Stimulated activated CD8-positive, alpha-beta memory T cell treated with anti-CD3 and anti-CD28 coated beads, Interleukin-7, amount 100 ng/mL, for 24 hours (primary cell): ENCODE measurements around the gene LKAAEAR1.
A peak's percentile ranks its signal among the peaks of the same experiment; 100 is the strongest.

Experiments
- DNase-seq: peaks from one replicate; pipeline ENCODE4 v3.0.0-alpha.2; 2020; ENCODE audit warnings: low read depth

Gene LKAAEAR1

DNA sequence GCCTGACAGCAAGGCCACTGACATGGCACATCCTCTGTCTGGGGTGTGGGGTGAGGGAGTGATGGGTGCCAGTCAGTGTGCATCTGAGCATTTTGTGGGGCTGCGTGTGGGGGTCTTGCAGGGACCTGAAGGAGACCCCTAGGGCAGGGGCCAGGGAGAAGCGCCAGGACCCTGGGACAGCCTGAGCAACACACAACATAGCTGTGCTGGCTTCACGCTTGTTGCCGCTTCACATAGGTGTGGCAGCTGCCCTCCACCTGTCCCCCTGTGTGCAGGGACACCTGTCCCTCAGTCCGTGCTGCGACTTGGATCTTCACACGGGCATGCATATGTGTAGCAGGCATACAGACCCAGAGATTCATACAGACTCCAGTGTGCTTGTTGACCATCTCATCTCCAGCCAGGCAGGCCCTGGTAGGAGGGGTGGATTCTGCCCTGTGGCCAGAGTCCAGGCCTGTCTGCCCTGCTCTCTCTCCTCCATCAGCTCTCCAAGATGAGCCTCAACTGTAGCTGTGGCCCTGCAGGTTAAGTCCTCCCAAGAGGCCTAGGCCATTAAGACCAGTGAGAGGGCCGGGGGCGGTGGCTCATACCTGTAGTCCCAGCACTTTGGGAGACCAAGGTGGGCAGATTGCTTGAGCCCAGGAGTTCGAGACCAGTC lies 26.3 kb upstream of the LKAAEAR1 start:
- no peak for DNase-seq

GRCh38 chr20:64109831-64110391 lies 25.7 kb upstream of the LKAAEAR1 start:
- no peak for DNase-seq

- DNase-seq: no peak
Measured at GRCh38 chr20:64108731-64109681, 24.8 kb upstream of the LKAAEAR1 start.

- no peak for DNase-seq
Measured at GRCh38 chr20:64107736-64108457, 23.7 kb upstream of the LKAAEAR1 start.

- no peak for DNase-seq
Measured at GRCh38 chr20:64106981-64107735, 23.0 kb upstream of the LKAAEAR1 start, which contains the start of gene NPBWR2. Gene NPBWR2, minus strand, starts transcription at chr20:64107565. Its CDS starts 734 bp downstream, at chr20:64106831.

GRCh38 chr20:64106435-64106961 lies 22.3 kb upstream of the LKAAEAR1 start:
- DNase-seq: no peak

DNA sequence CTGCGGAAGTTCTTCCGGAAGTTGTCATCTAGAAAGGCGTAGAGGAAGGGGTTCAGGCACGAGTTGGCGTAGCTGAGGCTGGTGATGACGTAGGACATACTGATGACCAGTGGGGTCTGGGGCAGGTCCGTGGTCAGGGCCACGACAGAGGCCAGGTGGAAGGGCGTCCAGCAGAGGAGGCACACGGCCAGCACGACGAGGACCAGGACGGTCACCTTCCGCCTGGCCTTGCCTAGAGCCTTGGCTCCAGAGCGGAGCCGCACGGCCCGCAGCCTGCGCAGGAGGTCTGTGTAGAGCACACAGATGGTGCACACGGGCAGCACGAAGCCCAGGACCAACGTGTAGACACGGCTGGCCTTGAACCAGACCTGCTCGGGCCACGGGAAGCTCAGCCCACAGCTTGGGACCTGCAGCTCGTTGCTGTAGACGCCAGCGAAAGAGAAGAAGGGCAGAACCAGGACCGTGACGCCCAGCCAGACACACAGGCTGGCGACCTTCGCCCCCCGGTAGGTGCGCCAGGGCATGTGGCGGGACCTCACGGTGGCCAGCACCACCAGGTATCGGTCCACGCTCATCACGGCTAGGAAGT lies 21.7 kb upstream of the LKAAEAR1 start:
- DNase-seq: no peak

DNA sequence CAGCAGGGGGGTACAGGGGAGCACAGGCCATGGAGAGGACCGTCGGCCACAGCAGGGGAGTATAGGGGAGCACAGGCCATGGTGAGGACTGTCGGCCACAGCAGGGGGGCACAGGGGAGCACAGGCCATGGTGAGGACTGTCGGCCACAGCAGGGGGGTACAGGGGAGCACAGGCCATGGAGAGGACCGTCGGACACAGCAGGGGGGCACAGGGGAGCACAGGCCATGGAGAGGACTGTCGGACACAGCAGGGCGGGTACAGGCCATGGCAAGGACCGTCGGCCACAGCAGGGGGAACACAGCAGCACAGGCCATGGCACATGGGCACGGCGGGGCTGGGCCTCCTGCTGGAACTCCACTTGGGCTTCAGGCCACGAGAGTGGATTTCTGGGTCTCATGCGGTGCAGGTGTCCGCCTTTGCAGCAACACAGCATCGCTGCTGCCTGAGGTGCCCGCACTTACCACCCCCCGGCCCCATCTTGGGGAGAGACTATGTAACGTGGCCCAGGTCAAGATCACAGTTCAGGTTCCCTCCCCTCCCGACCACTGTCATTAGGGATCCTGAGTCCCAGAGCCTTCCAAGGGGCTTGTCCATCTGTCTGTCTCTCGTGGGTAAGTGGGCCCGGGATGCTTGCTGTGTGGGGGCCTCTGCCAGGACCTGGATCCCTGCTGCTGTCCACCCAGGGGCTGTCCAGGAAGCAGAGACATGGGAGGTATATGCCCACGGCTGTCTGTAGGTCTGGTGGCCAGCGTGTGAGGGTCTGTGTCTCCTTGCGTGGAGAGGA lies 20.7 kb upstream of the LKAAEAR1 start:
- DNase-seq: no peak

DNA sequence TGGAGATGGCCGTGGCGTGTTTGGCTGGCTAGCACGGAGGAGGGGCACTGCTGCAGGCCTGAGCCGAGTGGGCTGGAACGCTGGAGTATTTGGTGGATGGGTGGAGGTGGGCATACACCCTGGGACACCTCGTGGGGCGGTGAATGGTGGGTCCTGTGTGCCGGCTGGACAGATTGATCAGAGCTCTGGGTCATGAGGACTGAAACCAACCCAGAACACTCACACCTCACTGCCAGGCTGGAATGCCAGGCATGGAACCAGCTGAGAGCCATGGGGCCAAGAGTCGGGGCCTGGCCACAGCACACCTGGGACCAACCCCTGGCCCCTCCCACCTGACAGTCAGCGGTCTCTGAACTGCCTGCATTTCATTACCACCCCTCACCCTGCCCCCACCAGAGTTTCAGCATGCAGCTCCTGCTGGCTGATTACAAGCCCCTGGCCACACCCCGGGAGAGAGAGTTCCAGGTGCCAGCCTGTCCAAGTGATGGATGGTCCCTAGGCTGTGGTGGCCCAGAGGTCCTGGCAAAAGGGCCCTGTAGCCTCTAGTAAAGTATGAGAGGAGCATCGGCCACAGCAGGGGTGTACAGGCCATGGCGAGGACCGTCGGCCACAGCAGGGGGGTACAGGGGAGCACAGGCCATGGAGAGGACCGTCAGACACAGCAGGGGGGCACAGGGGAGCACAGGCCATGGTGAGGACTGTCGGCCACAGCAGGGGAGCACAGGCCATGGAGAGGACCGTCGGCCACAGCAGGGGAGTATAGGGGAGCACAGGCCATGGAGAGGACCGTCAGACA lies 19.9 kb upstream of the LKAAEAR1 start:
- DNase-seq: no peak

- no peak for DNase-seq
Measured at GRCh38 chr20:64102647-64103354, 18.6 kb upstream of the LKAAEAR1 start.

- DNase-seq: peak; percentile 43
Measured at GRCh38 chr20:64101731-64102621, 17.8 kb upstream of the LKAAEAR1 start.

DNA sequence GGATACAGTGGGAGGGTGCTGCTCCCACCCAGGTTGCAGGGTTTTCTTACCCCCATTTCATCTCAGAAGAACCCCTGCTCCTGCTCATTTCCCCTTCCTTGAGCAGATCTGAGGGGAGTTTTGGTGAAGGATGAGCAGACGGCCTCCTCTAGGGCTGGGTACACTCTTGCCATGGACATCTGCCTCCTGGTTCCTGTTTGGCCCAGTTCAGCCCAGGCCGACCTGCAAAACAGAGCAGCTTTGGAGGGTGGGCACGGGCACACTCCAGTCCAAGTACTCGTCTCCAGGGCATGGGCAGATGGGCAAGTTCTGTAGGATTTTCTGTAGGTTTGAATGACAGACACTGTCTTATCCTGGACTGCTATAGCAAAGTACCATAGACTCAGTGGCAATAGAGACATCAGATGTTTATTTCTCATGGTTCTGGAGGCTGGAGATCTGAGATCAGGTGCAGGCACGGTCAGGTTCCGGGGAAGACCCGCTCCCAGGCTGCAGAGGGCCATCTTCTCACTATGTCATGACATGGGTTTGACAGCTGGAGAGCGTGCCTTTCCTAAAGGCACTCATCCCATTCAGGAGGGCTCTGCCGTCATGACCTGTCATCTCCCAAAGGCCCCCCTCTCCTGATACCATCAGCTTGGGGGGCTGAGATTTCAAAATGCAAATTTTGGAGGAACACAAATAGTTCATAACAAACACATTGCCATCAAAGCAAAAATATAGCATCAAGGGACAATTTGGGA lies 16.9 kb upstream of the LKAAEAR1 start:
- DNase-seq: no peak

DNA sequence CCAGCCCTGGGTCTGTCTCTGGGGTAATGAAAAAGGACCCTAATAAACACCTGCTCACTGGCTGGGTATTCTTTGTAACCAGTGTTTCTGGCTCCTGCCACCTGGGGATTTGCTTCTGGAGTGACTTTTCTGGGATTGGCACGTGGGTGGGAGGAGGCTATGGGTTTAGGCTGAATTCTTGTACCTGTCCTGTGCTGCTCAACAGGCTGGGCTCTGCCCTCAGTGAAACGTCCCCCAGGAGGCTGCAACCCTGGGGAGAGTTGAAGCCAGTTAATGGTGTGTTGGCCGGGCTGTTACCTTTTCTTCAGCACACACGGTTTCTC lies 16.3 kb upstream of the LKAAEAR1 start:
- DNase-seq: no peak

- no peak for DNase-seq
Measured at GRCh38 chr20:64099880-64100565, 15.8 kb upstream of the LKAAEAR1 start.

- no peak for DNase-seq
Measured at GRCh38 chr20:64099086-64099786, 15.0 kb upstream of the LKAAEAR1 start.
